PC-9 (cell line): ENCODE data around the gene ZMIZ1.

ENCODE experiments used
- EZH2 ChIP-seq: fragments of 200-600 bp; sonication (generic); IDR thresholded peaks from 2 replicates; pipeline ENCODE4 v1.8.0; 2017; ENCODE audit warnings: antibody characterized with exemption, low read depth
- TF ChIP-seq, protein P1 (sequence below): fragments of 200-600 bp; sonication (generic); conservative IDR thresholded peaks from 2 replicates; pipeline ENCODE4 v1.6.1; 2017; ENCODE audit warnings: mixed run types, antibody characterized with exemption, mild to moderate bottlenecking, moderate library complexity

DNA sequence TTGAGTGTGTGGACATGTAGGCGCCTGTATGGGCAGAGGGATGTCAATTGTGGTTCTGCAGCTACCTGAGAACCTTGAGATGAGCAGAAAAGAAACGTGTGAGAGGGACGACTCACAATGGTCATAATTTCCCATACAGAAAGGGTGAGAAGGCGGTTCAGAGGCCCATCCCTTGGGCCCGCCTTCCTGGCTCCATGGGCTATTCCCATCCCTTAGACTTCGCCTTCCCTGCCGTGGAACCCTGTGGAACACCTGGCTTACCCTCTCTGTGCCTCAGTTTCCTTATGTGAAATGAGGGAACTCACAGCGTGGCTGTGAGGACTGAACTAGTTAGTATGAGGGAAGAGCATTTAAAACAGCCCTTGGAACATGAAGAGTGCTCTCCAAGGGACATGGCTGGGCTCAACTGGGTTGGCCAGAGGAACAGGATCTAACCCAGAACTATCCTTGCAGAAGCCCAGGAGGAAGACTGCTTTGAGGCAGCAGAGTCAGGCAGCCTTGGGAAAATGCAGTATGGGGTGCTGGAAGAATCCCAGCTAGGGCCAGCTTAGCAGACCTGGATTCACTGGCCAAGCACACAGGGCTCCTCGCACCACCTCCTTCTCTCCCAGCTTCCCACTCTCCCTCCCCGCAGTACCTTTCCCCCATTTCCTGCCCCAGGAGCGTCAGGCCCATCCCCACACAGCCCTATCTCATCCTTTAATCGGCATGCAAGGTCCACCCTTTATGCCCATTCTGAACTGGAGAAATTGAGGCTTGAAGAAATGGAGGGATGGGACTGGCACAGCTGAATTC, 11.1 kb upstream of the ZMIZ1 start:
- TF ChIP-seq, protein P1, sequence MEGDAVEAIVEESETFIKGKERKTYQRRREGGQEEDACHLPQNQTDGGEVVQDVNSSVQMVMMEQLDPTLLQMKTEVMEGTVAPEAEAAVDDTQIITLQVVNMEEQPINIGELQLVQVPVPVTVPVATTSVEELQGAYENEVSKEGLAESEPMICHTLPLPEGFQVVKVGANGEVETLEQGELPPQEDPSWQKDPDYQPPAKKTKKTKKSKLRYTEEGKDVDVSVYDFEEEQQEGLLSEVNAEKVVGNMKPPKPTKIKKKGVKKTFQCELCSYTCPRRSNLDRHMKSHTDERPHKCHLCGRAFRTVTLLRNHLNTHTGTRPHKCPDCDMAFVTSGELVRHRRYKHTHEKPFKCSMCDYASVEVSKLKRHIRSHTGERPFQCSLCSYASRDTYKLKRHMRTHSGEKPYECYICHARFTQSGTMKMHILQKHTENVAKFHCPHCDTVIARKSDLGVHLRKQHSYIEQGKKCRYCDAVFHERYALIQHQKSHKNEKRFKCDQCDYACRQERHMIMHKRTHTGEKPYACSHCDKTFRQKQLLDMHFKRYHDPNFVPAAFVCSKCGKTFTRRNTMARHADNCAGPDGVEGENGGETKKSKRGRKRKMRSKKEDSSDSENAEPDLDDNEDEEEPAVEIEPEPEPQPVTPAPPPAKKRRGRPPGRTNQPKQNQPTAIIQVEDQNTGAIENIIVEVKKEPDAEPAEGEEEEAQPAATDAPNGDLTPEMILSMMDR: no peak
- TF ChIP-seq EZH2: no peak
